ENCODE results near the gene ETV7.

DNA sequence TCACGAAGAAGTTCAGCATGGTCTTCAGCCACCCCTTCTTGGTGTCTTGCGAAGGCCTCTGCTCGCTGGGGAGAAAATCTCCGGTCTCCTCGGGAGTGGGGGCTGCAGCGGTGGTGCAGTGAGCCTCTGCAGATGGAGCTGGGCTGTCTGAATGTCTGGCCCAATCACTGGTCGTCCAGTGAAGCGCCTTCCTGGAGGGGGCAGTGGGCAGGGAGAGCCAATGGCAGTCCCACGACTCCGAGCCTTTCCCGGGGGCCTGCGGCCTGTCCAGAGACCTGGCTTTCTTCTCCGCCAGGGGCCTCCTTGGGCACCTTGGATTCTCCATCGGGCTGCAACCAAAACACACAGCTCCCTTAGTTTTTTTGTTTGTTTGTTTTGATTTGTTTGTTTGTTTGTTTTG is 57.1 kb downstream of the ETV7 start:
- TF ChIP-seq, protein P1, sequence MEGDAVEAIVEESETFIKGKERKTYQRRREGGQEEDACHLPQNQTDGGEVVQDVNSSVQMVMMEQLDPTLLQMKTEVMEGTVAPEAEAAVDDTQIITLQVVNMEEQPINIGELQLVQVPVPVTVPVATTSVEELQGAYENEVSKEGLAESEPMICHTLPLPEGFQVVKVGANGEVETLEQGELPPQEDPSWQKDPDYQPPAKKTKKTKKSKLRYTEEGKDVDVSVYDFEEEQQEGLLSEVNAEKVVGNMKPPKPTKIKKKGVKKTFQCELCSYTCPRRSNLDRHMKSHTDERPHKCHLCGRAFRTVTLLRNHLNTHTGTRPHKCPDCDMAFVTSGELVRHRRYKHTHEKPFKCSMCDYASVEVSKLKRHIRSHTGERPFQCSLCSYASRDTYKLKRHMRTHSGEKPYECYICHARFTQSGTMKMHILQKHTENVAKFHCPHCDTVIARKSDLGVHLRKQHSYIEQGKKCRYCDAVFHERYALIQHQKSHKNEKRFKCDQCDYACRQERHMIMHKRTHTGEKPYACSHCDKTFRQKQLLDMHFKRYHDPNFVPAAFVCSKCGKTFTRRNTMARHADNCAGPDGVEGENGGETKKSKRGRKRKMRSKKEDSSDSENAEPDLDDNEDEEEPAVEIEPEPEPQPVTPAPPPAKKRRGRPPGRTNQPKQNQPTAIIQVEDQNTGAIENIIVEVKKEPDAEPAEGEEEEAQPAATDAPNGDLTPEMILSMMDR (IDR thresholded peaks at IDR 0.05), result no peak
- TF ChIP-seq SMC3 (IDR thresholded peaks at IDR 0.05; ENCODE audit: low read depth, low read length), result no peak
- TF ChIP-seq EZH2phosphoT487 (IDR thresholded peaks at IDR 0.05; ENCODE audit: borderline replicate concordance, low read depth), result no peak
- no peak for TF ChIP-seq YY1 (IDR thresholded peaks at IDR 0.05; ENCODE audit: low read depth)
- TF ChIP-seq RFX5 (IDR thresholded peaks at IDR 0.05; ENCODE audit: low read length), result no peak
- no peak for TF ChIP-seq RCOR1 (IDR thresholded peaks at IDR 0.05; ENCODE audit: low read length)
- no peak for TF ChIP-seq POLR2AphosphoS5 (IDR thresholded peaks at IDR 0.05; ENCODE audit: low read depth, low read length)
- no peak for TF ChIP-seq MAX (IDR thresholded peaks at IDR 0.05; ENCODE audit: low read depth)
- no peak for TF ChIP-seq GABPA (IDR thresholded peaks at IDR 0.05; ENCODE audit: low read depth)
- no peak for TF ChIP-seq EP300 (IDR thresholded peaks at IDR 0.05; ENCODE audit: borderline replicate concordance in 1 of 2, low read depth in 1 of 2, low read length in 1 of 2)
- no peak for TF ChIP-seq FOSL2 (IDR thresholded peaks at IDR 0.05; ENCODE audit: borderline replicate concordance, low read depth)
- no peak for TF ChIP-seq NFIC (IDR thresholded peaks at IDR 0.05; ENCODE audit: borderline replicate concordance)
- TF ChIP-seq, protein P2, sequence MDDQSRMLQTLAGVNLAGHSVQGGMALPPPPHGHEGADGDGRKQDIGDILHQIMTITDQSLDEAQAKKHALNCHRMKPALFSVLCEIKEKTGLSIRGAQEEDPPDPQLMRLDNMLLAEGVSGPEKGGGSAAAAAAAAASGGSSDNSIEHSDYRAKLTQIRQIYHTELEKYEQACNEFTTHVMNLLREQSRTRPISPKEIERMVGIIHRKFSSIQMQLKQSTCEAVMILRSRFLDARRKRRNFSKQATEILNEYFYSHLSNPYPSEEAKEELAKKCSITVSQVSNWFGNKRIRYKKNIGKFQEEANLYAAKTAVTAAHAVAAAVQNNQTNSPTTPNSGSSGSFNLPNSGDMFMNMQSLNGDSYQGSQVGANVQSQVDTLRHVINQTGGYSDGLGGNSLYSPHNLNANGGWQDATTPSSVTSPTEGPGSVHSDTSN (IDR thresholded peaks at IDR 0.05), result no peak
